Caco-2 (cell line): ENCODE results near the gene PTPRG. TPM values are rescaled to one million over a fixed set of nuclear protein-coding genes. Genes with fewer than 3 reads are reported as not detected.

Experiments
- BruUV-seq: library from RNA; stranded (reverse); fragments of 400-500 nt; replicated peaks from 2 replicates; lab custom pipeline; 2021; lab: Mats Ljungman, UMichigan
- CTCF ChIA-PET: fragments of 300-600 bp; sonication (Branson Sonifier 250); formaldehyde crosslinking; loops from one replicate; lab custom pipeline; 2022; ENCODE audit warnings: antibody characterized with exemption; lab: Charles Lee
- POLR2A ChIA-PET: fragments of 300-600 bp; sonication (Branson Sonifier 250); formaldehyde crosslinking; loops from one replicate; lab custom pipeline; 2022; ENCODE audit warnings: antibody characterized with exemption; lab: Charles Lee
- DNase-seq, 2 experiments: peaks; one replicate each; pipeline versions ENCODE4 v3.0.0 to v3.0.0-alpha.2; 2020 to 2022
- H3K27me3 ChIP-seq: replicated peaks from 2 replicates; pipeline ENCODE4 v1.6.0; 2011; ENCODE audit warnings: low read length; ENCODE audit not compliant: control insufficient read depth, insufficient read depth
- H3K36me3 ChIP-seq: 2 replicates; pipeline ENCODE4 v1.5.1; 2011; ENCODE audit warnings: low read length; ENCODE audit not compliant: control insufficient read depth, insufficient read depth
- H3K4me1 ChIP-seq: fragments of 250-450 bp; sonication (Bioruptor Pico); 2 replicates; pipeline ENCODE4 v1.5.1; 2020; ENCODE audit warnings: mild to moderate bottlenecking
- H3K4me3 ChIP-seq: 2 replicates; pipeline ENCODE4 v1.5.1; 2011; ENCODE audit warnings: low read depth, mild to moderate bottlenecking, control low read depth, low read length
- H3K9me3 ChIP-seq: fragments of 250-450 bp; sonication (Bioruptor Pico); 2 replicates; pipeline ENCODE4 v1.5.1; 2020; ENCODE audit warnings: mild to moderate bottlenecking, moderate library complexity
- H3K27ac Mint-ChIP-seq: one replicate; pipeline ENCODE4 v1.8.0; 2022; ENCODE audit warnings: mixed read lengths; ENCODE audit not compliant: unreplicated experiment
- H3K27me3 Mint-ChIP-seq: one replicate; pipeline ENCODE4 v1.8.0; 2022; ENCODE audit warnings: mixed read lengths; ENCODE audit not compliant: insufficient read depth, unreplicated experiment
- H3K36me3 Mint-ChIP-seq: one replicate; pipeline ENCODE4 v1.8.0; 2022; ENCODE audit warnings: mild to moderate bottlenecking, mixed read lengths; ENCODE audit not compliant: insufficient read depth, unreplicated experiment
- H3K4me1 Mint-ChIP-seq: one replicate; pipeline ENCODE4 v1.8.0; 2022; ENCODE audit warnings: low read depth, mixed read lengths; ENCODE audit not compliant: unreplicated experiment
- H3K4me3 Mint-ChIP-seq: one replicate; pipeline ENCODE4 v1.8.0; 2022; ENCODE audit warnings: mild to moderate bottlenecking, moderate library complexity, mixed read lengths; ENCODE audit not compliant: unreplicated experiment
- H3K9me3 Mint-ChIP-seq: one replicate; pipeline ENCODE4 v1.8.0; 2022; ENCODE audit warnings: mixed read lengths; ENCODE audit not compliant: unreplicated experiment
- CTCF ChIP-seq, 2 experiments: fragments of 200-600 bp in 1 of 2; IDR thresholded peaks; 1 replicate in 1 of 2; 2 replicates in 1 of 2; pipeline versions ENCODE4 v1.5.1 to v1.8.0; 2011 to 2022; ENCODE audit warnings: antibody characterized with exemption in 1 of 2, control low read depth in 1 of 2, inconsistent platforms in 1 of 2, low read depth in 1 of 2, low read length in 1 of 2, mild to moderate bottlenecking in 1 of 2, moderate library complexity in 1 of 2; ENCODE audit not compliant: insufficient read depth in 1 of 2, severe bottlenecking in 1 of 2, unreplicated experiment in 1 of 2
- intact Hi-C: fragments of 100-400 bp; cut with micrococcal nuclease; formaldehyde crosslinking; loops from one replicate; pipeline ENCODE4 v1.10.0; 2022; ENCODE audit not compliant: unreplicated experiment
- total RNA-seq: library from RNA; stranded (reverse); gene quantifications from 2 replicates; pipeline ENCODE4 v1.2.3, GENCODE V29; 2022

PTPRG gene
- total RNA-seq, 1 experiment from 2014 or later = 46.4 TPM

GRCh38 chr3:62144482-62144881 is 583.1 kb downstream of the PTPRG start:
- Mint-ChIP-seq H3K9me3 (no peaks in the 10 kb centered on the region), H3K27ac (no peak overlapping the region), H3K36me3 (peaks cover 4% of the 10 kb centered on the region), H3K4me3 (no peak overlapping the region), H3K27me3 (no peaks in the 10 kb centered on the region), H3K4me1 (no peaks in the 10 kb centered on the region)
- CTCF ChIA-PET = no interaction called here
- no peak for TF ChIP-seq CTCF (IDR thresholded peaks at IDR 0.05; ENCODE audit: insufficient read depth in 1 of 2, low read depth in 1 of 2, low read length in 1 of 2, severe bottlenecking in 1 of 2, unreplicated experiment in 1 of 2)
- no peaks in the 10 kb centered on the region for H3K4me1 ChIP-seq
- no peaks in the 10 kb centered on the region for H3K36me3 ChIP-seq
- H3K9me3 ChIP-seq = no peaks in the 10 kb centered on the region
- no peaks in the 10 kb centered on the region for H3K27me3 ChIP-seq
- POLR2A ChIA-PET = no interaction called here
- no peak overlapping the region for H3K4me3 ChIP-seq
- BruUV-seq = no TSS peak
- intact Hi-C loops = no loop called here
- DNase-seq = no peak

- Mint-ChIP-seq H3K4me1 (no peaks in the 10 kb centered on the region), H3K27ac (no peak overlapping the region), H3K4me3 (no peak overlapping the region), H3K36me3 (peaks cover 4% of the 10 kb centered on the region), H3K27me3 (no peaks in the 10 kb centered on the region), H3K9me3 (no peaks in the 10 kb centered on the region)
- Histone ChIP-seq H3K4me1 (no peaks in the 10 kb centered on the region), H3K36me3 (no peaks in the 10 kb centered on the region), H3K27me3 (no peaks in the 10 kb centered on the region), H3K9me3 (no peaks in the 10 kb centered on the region), H3K4me3 (no peak overlapping the region)
- ChIA-PET CTCF (no interaction called here), POLR2A (no interaction called here)
- intact Hi-C loops = no loop called here
- no TSS peak for BruUV-seq
- no peak for TF ChIP-seq CTCF (IDR thresholded peaks at IDR 0.05; ENCODE audit: insufficient read depth in 1 of 2, low read depth in 1 of 2, low read length in 1 of 2, severe bottlenecking in 1 of 2, unreplicated experiment in 1 of 2)
- DNase-seq = no peak
Observed at GRCh38 chr3:62145086-62145757, 583.9 kb downstream of the PTPRG start.

DNA sequence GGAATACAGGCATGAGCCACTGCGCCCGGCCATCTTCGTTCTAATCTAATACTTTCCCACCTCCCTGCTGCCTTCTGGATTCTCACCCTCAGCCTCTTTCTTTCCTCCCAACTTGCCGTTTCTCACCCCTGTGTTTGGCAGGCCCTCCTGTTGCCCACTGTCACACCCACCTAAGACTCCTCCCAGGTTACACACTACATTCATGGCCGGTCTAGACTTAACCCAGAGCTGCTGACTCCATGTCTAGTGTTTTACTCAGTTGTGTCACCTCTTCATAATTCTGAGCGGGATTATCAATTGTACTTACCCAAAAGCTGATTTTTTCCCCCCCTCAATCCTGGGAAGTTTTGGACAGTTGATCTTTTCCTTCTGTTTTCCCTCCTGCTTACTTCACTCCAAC is 588.2 kb downstream of the PTPRG start:
- intact Hi-C loops = no loop called here
- DNase-seq = no peak
- Mint-ChIP-seq H3K36me3 (peaks cover 9% of the 10 kb centered on the region), H3K9me3 (no peaks in the 10 kb centered on the region), H3K27me3 (no peaks in the 10 kb centered on the region), H3K27ac (no peak overlapping the region), H3K4me1 (no peaks in the 10 kb centered on the region), H3K4me3 (no peak overlapping the region)
- H3K36me3 ChIP-seq = no peaks in the 10 kb centered on the region
- BruUV-seq = no TSS peak
- CTCF ChIA-PET = no interaction called here
- no peak overlapping the region for H3K4me3 ChIP-seq
- no peaks in the 10 kb centered on the region for H3K9me3 ChIP-seq
- no peaks in the 10 kb centered on the region for H3K27me3 ChIP-seq
- POLR2A ChIA-PET = no interaction called here
- TF ChIP-seq CTCF (IDR thresholded peaks at IDR 0.05; ENCODE audit: insufficient read depth in 1 of 2, low read depth in 1 of 2, low read length in 1 of 2, severe bottlenecking in 1 of 2, unreplicated experiment in 1 of 2) = no peak
- H3K4me1 ChIP-seq = no peaks in the 10 kb centered on the region
